Epithelial cell of esophagus (primary cell): ENCODE results near the gene IHH.
A peak's percentile ranks its signal among the peaks of the same experiment; 100 is the strongest.

Experiments
- DNase-seq: peaks from one replicate; pipeline ENCODE4 v3.0.0; 2010; ENCODE audit warnings: low read depth
- H3K4me3 ChIP-seq: 2 replicates; pipeline ENCODE4 v1.5.1; 2011; ENCODE audit warnings: mild to moderate bottlenecking, low read length, control low read depth
- TF ChIP-seq, protein P1 (sequence below): IDR thresholded peaks from 2 replicates; pipeline ENCODE4 v1.5.1; 2011; ENCODE audit warnings: low read depth, mild to moderate bottlenecking, low read length, control low read depth, inconsistent platforms; ENCODE audit not compliant: insufficient read depth; ENCODE audit errors: missing control alignments

Gene IHH

DNA sequence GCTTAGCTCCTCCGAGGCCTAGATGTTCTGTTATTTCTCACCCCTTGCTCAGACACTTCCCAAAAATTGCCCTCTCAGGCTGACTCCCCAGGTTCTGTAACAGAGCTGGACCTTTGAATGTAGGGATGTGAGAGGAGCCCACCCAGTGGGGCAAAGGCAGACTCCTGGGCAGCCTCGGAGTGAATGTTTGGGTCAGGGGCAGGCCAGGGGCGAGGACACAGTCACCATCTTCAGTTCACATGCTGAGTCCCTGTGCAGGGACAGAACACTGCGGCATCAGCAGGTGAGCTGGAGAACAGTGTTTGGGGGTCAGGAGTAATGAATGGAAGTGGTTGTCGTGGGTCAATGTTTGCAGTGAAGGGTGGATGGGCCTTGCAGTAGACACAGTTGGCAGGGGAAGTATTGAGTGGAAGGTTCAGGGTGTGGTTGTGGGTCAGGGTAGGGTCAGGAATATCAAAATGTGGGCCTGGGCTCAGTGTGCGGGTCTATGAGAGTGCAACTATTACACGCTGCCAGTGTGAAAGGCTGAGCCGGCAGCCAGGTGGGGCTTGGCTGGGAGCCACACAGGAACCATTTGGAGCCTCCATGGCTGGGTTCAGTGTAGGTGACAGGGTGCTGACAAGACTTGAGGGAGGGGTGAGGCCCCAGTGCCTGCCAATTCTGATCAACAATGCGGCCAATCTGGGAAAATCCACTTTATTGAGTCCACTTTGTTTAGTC lies 4.4 kb downstream of the IHH start:
- no peak for DNase-seq
- TF ChIP-seq, protein P1, sequence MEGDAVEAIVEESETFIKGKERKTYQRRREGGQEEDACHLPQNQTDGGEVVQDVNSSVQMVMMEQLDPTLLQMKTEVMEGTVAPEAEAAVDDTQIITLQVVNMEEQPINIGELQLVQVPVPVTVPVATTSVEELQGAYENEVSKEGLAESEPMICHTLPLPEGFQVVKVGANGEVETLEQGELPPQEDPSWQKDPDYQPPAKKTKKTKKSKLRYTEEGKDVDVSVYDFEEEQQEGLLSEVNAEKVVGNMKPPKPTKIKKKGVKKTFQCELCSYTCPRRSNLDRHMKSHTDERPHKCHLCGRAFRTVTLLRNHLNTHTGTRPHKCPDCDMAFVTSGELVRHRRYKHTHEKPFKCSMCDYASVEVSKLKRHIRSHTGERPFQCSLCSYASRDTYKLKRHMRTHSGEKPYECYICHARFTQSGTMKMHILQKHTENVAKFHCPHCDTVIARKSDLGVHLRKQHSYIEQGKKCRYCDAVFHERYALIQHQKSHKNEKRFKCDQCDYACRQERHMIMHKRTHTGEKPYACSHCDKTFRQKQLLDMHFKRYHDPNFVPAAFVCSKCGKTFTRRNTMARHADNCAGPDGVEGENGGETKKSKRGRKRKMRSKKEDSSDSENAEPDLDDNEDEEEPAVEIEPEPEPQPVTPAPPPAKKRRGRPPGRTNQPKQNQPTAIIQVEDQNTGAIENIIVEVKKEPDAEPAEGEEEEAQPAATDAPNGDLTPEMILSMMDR = no peak
- no peak overlapping the region for H3K4me3 ChIP-seq

- TF ChIP-seq, protein P1 = no peak
- H3K4me3 ChIP-seq = no peak overlapping the region
- DNase-seq = no peak
Observed at GRCh38 chr2:219054956-219055903, 5.5 kb downstream of the IHH start.

DNA sequence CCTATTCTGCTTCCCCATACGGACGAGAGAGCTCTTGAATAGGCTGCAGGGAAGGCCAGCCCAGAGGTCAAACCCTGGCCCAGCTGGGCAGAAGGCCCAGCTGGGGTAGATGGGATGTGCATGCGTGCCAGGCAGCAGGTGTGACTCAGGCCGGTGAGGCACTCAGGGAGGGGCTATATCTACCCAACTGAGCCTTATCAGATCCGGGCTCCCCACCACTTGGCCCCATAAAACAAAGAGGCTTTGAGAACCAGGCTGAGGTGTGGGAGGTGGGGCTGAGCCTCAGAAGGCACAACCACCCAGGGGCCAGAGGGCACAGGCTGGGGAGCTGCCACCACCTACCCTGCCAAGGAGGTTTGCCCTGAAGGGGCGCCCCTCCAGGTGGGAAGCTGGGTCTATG lies 11.4 kb downstream of the IHH start:
- TF ChIP-seq, protein P1 = no peak
- no peak overlapping the region for H3K4me3 ChIP-seq
- DNase-seq = no peak

DNA sequence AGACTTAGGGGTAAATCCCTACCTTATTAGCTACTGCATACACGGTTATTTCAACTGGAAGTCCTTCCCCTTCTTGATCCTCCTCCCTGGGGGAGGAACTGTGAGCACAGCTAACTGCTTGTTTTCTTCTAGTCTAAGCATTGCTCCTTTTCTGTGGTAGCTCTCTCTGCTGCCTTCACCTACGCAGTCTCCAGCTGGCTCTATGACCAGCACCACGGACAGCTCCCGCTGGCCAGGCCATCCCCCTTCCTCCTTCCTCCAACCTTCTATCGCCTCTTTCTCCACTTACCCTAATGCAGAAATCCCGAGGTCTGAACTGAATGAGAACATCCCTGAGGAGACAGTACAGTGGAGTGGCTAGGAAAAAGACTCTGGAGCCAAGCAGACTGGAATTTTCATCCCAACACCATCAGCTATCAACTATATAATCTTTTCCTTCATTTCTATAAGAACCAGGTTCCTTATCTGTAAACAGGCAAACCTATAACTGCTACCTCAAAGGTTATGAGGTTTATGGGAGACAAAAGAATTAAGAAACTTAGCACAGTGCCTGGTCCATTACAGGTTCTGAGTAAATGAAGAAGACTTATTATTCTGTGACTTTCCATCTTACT lies 14.7 kb downstream of the IHH start:
- peak; percentile 54 for DNase-seq
- TF ChIP-seq, protein P1 = no peak
- no peak overlapping the region for H3K4me3 ChIP-seq

GRCh38 chr2:219042750-219043149 lies 18.0 kb downstream of the IHH start:
- DNase-seq = no peak
- TF ChIP-seq, protein P1 = no peak
- no peak overlapping the region for H3K4me3 ChIP-seq

- no peak for DNase-seq
- H3K4me3 ChIP-seq = no peak overlapping the region
- TF ChIP-seq, protein P1 = no peak
Observed at GRCh38 chr2:219042157-219042556, 18.6 kb downstream of the IHH start.
